GM21381 (cell line): ENCODE measurements around the gene URAD.

Experiments used
- ATAC-seq: cut with Tn5 transposase; IDR thresholded peaks from one replicate; pipeline ENCODE4 v1.9.1; 2021; ENCODE audit warnings: mild to moderate bottlenecking, moderate library complexity; ENCODE audit not compliant: unreplicated experiment

The URAD gene

GRCh38 chr13:28001049-28001448 lies 12.6 kb upstream of the URAD start:
- ATAC-seq = no peak

DNA sequence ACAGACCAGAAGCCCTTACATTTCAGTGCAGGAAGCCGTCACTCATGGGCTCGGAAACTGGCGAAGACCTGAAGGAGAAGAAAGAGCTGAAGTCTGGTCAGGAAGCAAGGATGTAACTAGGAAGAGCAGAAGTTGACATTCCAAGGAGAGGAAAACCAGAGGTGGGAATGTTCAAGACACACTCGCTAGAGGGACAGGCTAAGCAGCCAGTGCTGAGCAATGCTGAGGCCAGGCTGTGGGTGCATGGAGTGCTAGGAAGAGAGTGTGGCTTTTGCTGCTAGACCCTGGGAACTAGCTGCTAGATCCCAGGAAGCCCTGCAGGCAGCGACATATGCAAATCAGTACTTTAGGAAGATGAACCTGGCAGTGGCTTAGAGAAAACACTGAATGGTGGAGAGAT lies 12.1 kb upstream of the URAD start:
- no peak for ATAC-seq

DNA sequence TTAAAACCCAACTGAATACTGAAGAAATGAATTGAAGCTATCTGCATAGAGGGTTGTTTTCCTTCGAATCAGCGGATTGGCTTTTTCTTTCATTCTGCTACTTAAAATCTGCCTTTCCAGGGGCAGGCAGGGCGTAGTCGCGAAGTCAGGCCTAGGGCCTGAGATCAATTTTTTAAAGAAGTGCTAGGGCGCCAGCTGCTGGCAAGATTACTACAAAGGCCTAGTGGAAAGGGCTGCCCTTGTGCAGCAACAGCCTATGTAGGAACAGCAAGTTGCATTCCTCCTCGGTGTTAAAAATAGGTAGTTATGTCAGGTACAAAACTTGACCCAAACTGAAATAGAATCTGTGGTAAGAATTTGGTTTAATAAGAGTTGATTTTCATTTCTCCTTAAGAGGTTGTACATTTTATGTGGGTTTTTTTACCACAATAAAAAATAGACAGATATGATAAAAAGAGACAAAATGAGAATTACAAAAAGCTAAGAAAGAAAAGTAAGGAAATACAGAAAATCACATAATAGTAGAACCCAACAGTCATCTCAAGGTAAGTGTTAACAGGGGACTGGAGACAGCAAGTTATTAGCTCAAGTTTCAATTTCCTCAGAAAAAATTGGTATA lies 9.5 kb upstream of the URAD start:
- ATAC-seq = no peak

- no peak for ATAC-seq
Observed at GRCh38 chr13:27991881-27992280, 3.4 kb upstream of the URAD start.

DNA sequence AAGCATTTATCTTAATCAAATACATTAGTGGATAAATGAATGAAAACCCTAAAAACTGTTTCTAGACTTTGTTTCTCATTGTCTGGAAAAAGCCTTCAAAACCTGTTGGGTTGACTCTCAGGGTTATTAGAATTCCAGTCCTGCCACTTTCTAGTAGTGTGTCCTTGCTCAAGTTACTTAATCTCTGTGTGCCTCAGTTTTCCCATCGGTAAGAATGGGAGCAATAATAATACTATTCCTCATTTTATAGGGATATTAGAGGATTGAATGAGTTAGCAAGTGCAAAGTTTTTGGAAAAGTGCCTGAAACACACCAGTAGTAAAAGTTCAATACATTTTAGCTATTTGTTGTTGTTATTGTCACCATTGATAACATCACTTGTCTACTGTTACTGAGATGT lies 2.9 kb downstream of the URAD start:
- ATAC-seq = no peak

DNA sequence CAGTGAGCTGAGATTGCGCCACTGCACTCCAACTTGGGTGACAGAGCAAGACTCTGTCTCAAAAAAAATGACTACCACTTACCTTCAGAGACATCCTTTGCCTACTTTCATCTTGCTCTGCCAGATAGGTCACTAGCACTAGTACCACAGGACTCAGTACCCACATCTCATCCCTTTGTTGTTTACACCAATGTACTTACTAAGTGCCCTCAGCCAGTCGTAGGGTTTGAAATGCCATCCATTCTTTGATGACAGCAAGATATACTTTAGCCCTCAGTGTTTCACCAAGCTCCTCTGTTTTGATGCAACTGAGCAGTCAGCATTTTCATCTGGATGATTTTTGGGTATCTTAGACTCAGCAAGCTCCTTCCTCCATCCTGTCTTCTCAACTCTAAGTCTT lies 6.1 kb downstream of the URAD start:
- no peak for ATAC-seq

- no peak for ATAC-seq
Observed at GRCh38 chr13:27981006-27981708, 7.3 kb downstream of the URAD start.

GRCh38 chr13:27980280-27980998 lies 8.1 kb downstream of the URAD start:
- ATAC-seq = no peak

- no peak for ATAC-seq
Observed at GRCh38 chr13:27979765-27980279, 8.7 kb downstream of the URAD start.

GRCh38 chr13:27979001-27979643 lies 9.4 kb downstream of the URAD start:
- ATAC-seq = no peak

DNA sequence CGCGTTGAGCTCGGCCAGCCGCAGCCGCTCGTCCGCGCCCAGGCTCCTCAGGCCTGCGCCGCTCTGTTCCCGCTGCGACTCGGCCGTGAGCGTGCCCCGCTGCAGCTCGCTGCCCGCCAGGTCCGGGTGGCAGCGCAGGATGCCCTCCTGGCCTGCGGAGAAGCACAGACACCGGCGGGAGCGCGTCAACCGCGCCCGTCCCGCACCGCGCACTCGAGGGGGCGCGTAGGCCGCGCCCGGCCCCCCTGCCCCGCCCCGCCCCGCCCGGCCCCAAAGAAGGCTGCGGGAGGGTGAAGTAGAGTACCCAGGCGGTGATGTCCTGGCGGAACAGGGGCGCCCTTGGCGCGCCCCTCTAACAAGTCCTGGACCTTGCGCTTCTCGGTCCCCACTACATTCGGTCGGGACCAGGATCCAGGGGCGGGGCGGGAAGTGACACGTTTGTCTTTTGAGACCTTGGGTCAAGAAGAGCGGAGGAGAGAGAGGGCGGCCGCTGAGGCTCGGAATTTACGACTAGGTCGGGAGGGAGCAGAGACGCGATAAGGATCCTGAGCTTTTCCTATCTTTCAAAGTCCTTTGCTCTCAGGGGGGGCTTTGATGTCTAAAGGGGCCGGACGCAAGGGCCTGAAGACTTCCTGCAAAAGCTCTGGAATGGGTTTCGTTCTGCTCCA lies 10.1 kb downstream of the URAD start:
- ATAC-seq = no peak

DNA sequence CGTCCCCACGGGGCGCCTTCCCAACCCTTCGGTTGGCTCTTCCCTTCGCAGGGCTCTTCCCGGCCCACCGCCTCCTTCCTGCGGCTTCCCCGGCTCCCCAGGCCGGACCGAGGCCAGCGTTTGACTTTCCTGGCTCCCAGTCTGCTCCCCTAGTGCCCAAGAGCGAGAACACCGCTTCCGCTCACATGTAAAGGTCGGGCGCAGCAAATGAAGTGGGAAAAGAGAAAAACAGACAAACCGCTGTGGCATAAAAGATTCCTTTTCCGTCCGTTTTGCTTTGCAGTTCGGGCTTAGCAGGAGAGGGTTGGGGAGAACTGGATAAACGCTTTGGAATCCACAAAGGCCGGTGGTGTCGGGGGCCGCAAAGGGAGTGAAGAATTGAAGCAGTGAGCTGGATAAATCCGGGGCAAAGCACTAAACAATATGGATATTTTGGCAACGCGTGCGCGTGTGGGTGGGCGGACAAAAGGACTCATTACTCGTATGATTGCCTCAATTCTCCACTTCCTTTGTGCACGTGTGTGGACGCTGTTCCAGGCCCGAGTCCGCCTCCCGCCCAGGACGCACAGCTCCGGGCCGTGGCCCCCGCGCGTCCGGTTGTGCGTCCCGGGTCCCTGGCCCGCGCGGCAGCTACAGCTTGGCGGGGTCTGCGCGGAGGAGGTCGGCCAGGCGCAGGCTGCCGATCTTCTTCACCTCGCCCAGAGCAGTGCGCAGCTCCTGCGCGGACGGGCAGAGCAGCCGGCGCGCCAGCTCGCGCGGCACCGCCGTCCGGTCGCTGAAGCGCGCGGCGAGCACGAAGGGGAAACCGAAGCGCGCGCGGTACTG lies 10.8 kb downstream of the URAD start:
- ATAC-seq = no peak

- ATAC-seq = no peak
Observed at GRCh38 chr13:27976362-27977091, 12.0 kb downstream of the URAD start.

GRCh38 chr13:27975564-27976361 lies 12.7 kb downstream of the URAD start:
- no peak for ATAC-seq

GRCh38 chr13:27973961-27974662 lies 14.4 kb downstream of the URAD start:
- ATAC-seq = no peak

- no peak for ATAC-seq
Observed at GRCh38 chr13:27973291-27973690, 15.2 kb downstream of the URAD start.

DNA sequence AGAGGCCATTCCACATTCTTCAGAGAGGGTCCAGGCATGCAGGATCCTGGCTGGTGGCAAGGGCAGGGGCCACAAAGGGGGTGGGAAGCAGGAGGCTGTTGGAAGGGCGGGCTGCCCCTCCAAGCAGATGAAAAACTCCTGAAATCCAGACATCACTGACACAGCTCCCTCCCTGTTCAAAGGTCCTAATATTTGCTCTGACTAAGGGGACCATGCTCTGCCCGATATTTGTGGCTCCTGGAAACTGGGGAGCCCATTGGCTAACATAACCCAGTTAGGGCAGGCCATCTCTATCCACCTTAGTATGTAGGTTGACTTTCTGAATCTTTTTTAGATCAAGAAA lies 16.0 kb downstream of the URAD start:
- no peak for ATAC-seq
